Peyer's patch (tissue), 4 donors: ENCODE measurements around the gene RADIL.

ENCODE experiments used
- POLR2A ChIP-seq, 2 donors: fragments of 450-650 bp; IDR thresholded peaks; one replicate each; pipeline ENCODE4 v1.5.1; 2017; ENCODE audit warnings: antibody characterized with exemption in 2 of 2, mild to moderate bottlenecking in 2 of 2, moderate library complexity in 2 of 2
- TF ChIP-seq, protein P1 (sequence below), 6 experiments: fragments of 450-650 bp in 4 of 6; fragments of 200-600 bp in 2 of 6; sonication (generic) in 1 of 6; IDR thresholded peaks; one replicate each; pipeline ENCODE4 v1.5.1; 2017 to 2019; ENCODE audit warnings: antibody characterized with exemption in 6 of 6, mild to moderate bottlenecking in 3 of 6, moderate library complexity in 1 of 6

DNA sequence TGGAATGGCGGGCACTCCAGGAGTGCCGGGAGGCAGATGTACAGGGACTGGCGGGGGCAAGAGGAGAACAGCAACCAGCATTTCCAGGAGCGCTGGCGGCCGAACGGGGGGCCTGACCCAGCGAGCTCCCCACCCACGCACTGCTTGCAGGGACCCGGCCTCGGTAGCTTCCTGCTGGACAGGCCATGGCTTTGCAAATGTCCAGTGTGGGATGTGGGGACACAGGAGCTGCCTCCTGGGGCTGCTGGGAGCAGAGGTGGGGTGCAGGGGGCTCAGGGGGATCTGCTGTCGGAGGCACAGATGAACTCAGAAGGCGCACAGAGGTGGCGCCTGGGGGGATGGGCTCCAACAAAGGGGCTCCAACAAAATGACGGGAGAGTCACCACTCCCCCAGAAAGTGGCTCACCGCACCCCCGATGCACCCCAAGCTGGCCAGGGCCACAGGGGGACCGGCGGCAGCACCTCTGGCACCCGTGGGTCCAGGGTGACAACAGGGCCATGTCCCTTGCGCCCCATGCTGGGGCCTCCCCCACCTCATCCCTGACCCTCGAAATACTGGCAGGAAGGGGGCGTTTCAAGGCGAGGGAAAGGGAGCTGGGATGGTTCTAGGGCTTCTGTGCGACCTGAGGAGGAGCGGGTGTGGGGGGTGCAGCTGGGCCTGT, 67.0 kb downstream of the RADIL start:
- TF ChIP-seq, protein P1, sequence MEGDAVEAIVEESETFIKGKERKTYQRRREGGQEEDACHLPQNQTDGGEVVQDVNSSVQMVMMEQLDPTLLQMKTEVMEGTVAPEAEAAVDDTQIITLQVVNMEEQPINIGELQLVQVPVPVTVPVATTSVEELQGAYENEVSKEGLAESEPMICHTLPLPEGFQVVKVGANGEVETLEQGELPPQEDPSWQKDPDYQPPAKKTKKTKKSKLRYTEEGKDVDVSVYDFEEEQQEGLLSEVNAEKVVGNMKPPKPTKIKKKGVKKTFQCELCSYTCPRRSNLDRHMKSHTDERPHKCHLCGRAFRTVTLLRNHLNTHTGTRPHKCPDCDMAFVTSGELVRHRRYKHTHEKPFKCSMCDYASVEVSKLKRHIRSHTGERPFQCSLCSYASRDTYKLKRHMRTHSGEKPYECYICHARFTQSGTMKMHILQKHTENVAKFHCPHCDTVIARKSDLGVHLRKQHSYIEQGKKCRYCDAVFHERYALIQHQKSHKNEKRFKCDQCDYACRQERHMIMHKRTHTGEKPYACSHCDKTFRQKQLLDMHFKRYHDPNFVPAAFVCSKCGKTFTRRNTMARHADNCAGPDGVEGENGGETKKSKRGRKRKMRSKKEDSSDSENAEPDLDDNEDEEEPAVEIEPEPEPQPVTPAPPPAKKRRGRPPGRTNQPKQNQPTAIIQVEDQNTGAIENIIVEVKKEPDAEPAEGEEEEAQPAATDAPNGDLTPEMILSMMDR (IDR thresholded peaks at IDR 0.05), result no peak
- no peak for TF ChIP-seq POLR2A (IDR thresholded peaks at IDR 0.05)
